Measurements from ENCODE around the gene ULK2.

ULK2 gene

DNA sequence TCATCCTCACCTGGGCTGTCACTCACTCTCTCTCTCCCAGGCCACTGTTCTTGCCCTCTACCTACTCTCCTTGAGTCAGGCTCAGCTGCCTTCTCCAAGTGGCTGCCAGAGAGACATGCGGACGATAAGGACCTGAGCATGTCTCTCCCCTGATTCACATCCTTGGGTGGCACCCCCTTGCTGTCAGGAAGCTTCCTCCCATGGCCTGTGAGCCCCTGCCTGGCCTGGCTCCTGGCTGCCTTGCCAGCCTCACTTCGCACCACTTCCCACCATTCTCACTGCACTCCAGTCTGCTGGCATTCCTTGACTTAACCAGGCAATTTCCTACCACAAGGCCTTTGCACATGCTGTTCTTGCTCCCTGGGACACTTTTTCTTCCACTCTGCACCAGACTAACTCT, 116.9 kb downstream of the ULK2 start:
- no peak for DNase-seq (ENCODE audit: low read depth, low spot score)
- in situ Hi-C loops (cut with HindIII; ENCODE audit: low sequenced_read_pairs): no loop called here
- no peak for TF ChIP-seq CTCF (IDR thresholded peaks at IDR 0.05; ENCODE audit: low read depth, low read length)
- no peak overlapping the region for H3K4me3 ChIP-seq (ENCODE audit: low read depth, low read length)

- no peak for DNase-seq (ENCODE audit: low read depth, low spot score)
- H3K4me3 ChIP-seq (ENCODE audit: low read depth, low read length): no peak overlapping the region
- in situ Hi-C loops (cut with HindIII; ENCODE audit: low sequenced_read_pairs): no loop called here
- TF ChIP-seq CTCF (IDR thresholded peaks at IDR 0.05; ENCODE audit: low read depth, low read length): no peak
Observed at GRCh38 chr17:19750020-19750572, 117.6 kb downstream of the ULK2 start.

- no peak overlapping the region for H3K4me3 ChIP-seq (ENCODE audit: low read depth, low read length)
- no peak for DNase-seq (ENCODE audit: low read depth, low spot score)
- in situ Hi-C loops (cut with HindIII; ENCODE audit: low sequenced_read_pairs): no loop called here
- no peak for TF ChIP-seq CTCF (IDR thresholded peaks at IDR 0.05; ENCODE audit: low read depth, low read length)
Observed at GRCh38 chr17:19748807-19749193, 118.9 kb downstream of the ULK2 start.

- TF ChIP-seq CTCF (IDR thresholded peaks at IDR 0.05; ENCODE audit: low read depth, low read length): no peak
- H3K4me3 ChIP-seq (ENCODE audit: low read depth, low read length): no peak within 1 kb of the TSS
- no peak for DNase-seq (ENCODE audit: low read depth, low spot score)
- in situ Hi-C loops (cut with HindIII; ENCODE audit: low sequenced_read_pairs): no loop called here
Observed at GRCh38 chr17:19747829-19748806, 119.6 kb downstream of the ULK2 start, which contains the start of gene ALDH3A1. ALDH3A1 (minus strand) TSS chr17:19748298; CDS start chr17:19745129, 3,169 bp downstream.

DNA sequence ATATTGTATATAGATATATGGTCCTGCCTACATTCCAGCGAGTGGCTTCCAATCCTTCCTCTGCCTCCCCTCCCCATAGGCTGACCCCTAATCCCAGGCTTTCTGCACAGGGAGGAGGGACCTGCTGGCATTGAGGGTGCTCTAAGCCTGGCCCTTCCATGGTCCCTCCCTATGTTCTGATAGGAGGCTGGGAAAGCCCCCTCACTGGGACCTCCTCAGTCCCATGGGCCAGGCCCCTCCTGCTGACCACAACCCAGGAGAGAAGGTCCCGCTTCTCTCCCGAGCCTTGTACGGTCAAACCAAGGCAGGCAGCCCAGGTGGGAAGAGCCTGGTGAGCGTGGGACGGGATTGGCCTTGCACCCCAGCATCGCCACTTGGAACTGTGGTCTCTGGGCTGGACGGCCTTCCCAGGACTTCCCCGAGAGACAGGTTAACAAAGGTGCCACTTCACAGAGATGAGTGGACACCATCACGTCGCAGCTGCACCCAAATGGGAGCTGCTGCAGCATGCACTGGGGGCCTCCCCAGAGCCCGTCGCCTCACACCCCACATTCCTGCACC, 120.5 kb downstream of the ULK2 start:
- no peak for DNase-seq (ENCODE audit: low read depth, low spot score)
- no peak overlapping the region for H3K4me3 ChIP-seq (ENCODE audit: low read depth, low read length)
- in situ Hi-C loops (cut with HindIII; ENCODE audit: low sequenced_read_pairs): no loop called here
- no peak for TF ChIP-seq CTCF (IDR thresholded peaks at IDR 0.05; ENCODE audit: low read depth, low read length)

DNA sequence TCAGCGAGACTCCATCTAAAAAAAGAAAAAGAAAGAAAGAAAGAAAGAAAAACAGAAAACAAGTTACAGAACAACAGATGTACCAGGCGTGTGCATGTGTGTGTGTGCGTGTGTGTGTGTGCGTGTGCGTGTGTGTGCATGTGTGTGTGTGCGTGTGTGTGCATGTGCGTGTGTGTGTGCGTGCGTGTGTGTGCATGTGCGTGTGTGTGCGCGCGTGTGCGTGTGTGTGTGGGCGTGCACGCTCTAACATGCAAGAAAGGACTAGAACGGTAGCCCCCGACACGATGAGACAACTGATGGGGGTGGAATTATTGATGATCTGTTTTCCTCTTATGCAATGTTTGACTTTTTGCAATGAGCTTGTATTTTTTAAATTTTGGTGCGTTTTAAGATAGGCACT, 121.2 kb downstream of the ULK2 start:
- DNase-seq (ENCODE audit: low read depth, low spot score): no peak
- in situ Hi-C loops (cut with HindIII; ENCODE audit: low sequenced_read_pairs): no loop called here
- H3K4me3 ChIP-seq (ENCODE audit: low read depth, low read length): no peak overlapping the region
- TF ChIP-seq CTCF (IDR thresholded peaks at IDR 0.05; ENCODE audit: low read depth, low read length): no peak

Data from astrocyte of the spinal cord (primary cell).